Measurements from ENCODE around the gene MMP1.

Gene MMP1

GRCh38 chr11:102802341-102802740, 4.4 kb upstream of the MMP1 start:
- no peak for DNase-seq

GRCh38 chr11:102800767-102801166, 2.8 kb upstream of the MMP1 start:
- no peak for DNase-seq

GRCh38 chr11:102799681-102800340, 1.9 kb upstream of the MMP1 start:
- DNase-seq, result no peak

GRCh38 chr11:102794382-102794781, 3.6 kb downstream of the MMP1 start:
- DNase-seq, result peak; percentile 17

GRCh38 chr11:102793677-102794290, 4.2 kb downstream of the MMP1 start:
- DNase-seq, result no peak

- DNase-seq, result no peak
Measured at GRCh38 chr11:102792604-102793003, 5.4 kb downstream of the MMP1 start.

GRCh38 chr11:102791271-102792036, 6.5 kb downstream of the MMP1 start:
- peak; percentile 22 for DNase-seq

- DNase-seq, result peak; percentile 3
Measured at GRCh38 chr11:102788334-102788995, 9.5 kb downstream of the MMP1 start.

GRCh38 chr11:102784380-102784779, 13.6 kb downstream of the MMP1 start:
- no peak for DNase-seq

- no peak for DNase-seq
Measured at GRCh38 chr11:102783720-102784119, 14.2 kb downstream of the MMP1 start.

- DNase-seq, result no peak
Measured at GRCh38 chr11:102783016-102783415, 14.9 kb downstream of the MMP1 start.

GRCh38 chr11:102781676-102782075, 16.3 kb downstream of the MMP1 start:
- DNase-seq, result no peak

- peak; percentile 89 for DNase-seq
Measured at GRCh38 chr11:102780491-102780918, 17.5 kb downstream of the MMP1 start, which contains the start of gene MMP10. MMP10 (minus strand) TSS chr11:102780628; CDS start chr11:102780591, 37 bp downstream.

GRCh38 chr11:102776454-102776853, 21.5 kb downstream of the MMP1 start:
- no peak for DNase-seq

- DNase-seq, result no peak
Measured at GRCh38 chr11:102773386-102773785, 24.6 kb downstream of the MMP1 start.

- DNase-seq, result no peak
Measured at GRCh38 chr11:102771351-102771750, 26.6 kb downstream of the MMP1 start.

GRCh38 chr11:102770191-102770590, 27.8 kb downstream of the MMP1 start:
- no peak for DNase-seq

GRCh38 chr11:102767800-102768199, 30.2 kb downstream of the MMP1 start:
- no peak for DNase-seq

GRCh38 chr11:102763440-102763839, 34.5 kb downstream of the MMP1 start:
- DNase-seq, result peak; percentile 58

GRCh38 chr11:102762361-102762767, 35.6 kb downstream of the MMP1 start:
- peak; percentile 85 for DNase-seq

- peak; percentile 77 for DNase-seq
Measured at GRCh38 chr11:102761646-102762238, 36.2 kb downstream of the MMP1 start.

- DNase-seq, result peak; percentile 85
Measured at GRCh38 chr11:102760344-102761035, 37.5 kb downstream of the MMP1 start.

Data from kidney glomerular epithelial cell (primary cell).